Measurements from ENCODE around the gene ACADVL. TPM values are rescaled to one million over a fixed set of nuclear protein-coding genes. Genes with fewer than 3 reads are reported as not detected.

The ACADVL gene
- total and polyA plus RNA-seq, 2 donors, result 221 to 990 TPM

DNA sequence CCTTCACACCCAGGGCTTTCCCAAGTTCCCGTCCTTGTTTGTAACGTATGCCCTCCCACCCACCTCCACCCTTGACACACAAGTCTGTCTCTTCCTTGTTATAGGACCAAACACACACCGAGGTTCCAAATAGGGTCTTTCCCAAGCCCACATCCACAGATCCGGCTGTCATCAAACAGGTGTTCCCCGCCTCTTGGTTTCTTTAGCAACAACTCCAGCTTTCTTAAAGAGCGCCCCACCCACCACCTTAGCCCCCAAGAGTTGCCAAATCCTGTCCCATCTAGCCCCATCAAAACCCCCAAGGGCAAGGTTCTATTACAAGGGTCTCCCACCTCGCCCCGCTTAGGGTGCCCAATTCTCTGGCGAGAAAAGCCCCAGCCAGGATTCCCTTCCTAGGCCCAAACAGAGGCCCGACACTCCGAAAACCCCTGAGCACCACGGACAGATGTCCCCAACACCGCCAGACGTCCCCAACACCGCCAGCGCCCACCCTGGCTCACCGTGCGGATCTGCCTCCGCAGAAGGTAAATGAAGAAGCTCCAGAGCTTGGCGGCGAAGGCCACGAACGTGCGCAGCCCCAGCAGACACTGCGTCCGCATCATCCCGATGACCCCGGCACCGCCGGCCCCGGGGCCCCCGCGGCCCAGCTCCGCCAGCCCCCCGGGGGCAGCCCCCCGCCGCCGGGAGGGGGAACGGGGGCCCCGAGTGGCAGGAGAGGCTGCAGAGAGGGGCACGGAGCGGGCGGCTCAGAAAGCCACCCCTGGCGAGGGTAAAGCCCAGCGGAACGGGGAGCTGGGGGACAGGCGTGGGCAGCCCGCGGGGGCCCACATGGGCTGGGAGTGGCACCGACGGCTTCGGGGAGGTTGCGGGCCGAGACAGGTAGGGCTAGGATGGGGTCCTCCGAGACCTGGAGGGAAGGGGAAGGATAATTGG, 31.2 kb downstream of the ACADVL start:
- peak in 1 of 9 donors; percentile 31 for DNase-seq (ENCODE audit: low read depth in 6 of 9, low spot score in 9 of 9)
- peaks cover 19 to 32% of the 10 kb centered on the region in 2 donors for H3K36me3 ChIP-seq (ENCODE audit: control insufficient read depth in 2 of 2, insufficient read depth in 2 of 2, low read length in 1 of 2)
- H3K27ac ChIP-seq (ENCODE audit: low read depth in 1 of 2, low read length in 1 of 2), result peak overlapping the region; percentile 82 to 99
- peak overlapping the region; percentile 85 to 88 for H3K4me3 ChIP-seq (ENCODE audit: low read length in 2 of 2)
- no peaks in the 10 kb centered on the region for H3K27me3 ChIP-seq (ENCODE audit: control insufficient read depth in 2 of 2, insufficient read depth in 1 of 2, low read length in 1 of 2)
- H3K9me3 ChIP-seq (ENCODE audit: control insufficient read depth in 2 of 2, insufficient read depth in 1 of 2, low read length in 1 of 2), result no peaks in the 10 kb centered on the region
- under 1% methylated on average over 55 of the region's 55 CpGs for WGBS
- peaks cover 12 to 27% of the 10 kb centered on the region in 2 donors for H3K4me1 ChIP-seq (ENCODE audit: control insufficient read depth in 2 of 2, insufficient read depth in 2 of 2, low read length in 2 of 2)

DNA sequence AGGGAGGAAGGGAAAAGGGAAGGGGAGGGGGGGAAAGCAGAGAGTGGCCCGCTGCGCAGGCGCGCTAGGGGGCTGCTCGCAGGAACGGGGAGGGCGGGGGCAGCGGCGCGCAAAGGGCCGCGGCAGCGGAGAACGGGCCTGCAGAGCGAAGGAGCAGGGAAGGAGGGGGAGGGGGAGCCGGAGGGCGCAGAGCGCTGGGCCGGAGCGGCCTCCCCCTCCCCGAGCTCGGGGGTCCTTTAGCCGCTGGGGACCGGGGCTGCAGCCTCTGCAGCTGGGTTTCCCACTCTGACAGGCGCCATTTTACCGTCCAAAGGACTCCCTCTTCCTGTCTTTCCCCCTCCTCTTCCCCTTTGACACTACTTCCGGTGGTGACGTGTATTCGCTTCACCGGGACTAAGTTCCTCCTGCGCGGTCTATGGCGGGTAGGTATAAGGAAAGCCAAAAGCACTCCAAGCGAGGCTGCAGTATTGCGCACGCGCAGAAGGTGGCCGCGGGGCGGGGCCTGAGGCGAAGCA, 32.0 kb downstream of the ACADVL start, which contains the start of gene CTDNEP1:
CTDNEP1 (minus strand) TSS at position 74 of the 515 bp plus-strand sequence. CDS start 438 bp downstream, outside the sequence.
- Histone ChIP-seq H3K36me3 (ENCODE audit: control insufficient read depth in 2 of 2, insufficient read depth in 2 of 2, low read length in 1 of 2) (peaks cover 20 to 32% of the 10 kb centered on the region in 2 donors), H3K4me1 (ENCODE audit: control insufficient read depth in 2 of 2, insufficient read depth in 2 of 2, low read length in 2 of 2) (peaks cover 12 to 27% of the 10 kb centered on the region in 2 donors), H3K9me3 (ENCODE audit: control insufficient read depth in 2 of 2, insufficient read depth in 1 of 2, low read length in 1 of 2) (peaks cover 0 to under 1% of the 10 kb centered on the region in 2 donors), H3K4me3 (ENCODE audit: low read length in 2 of 2) (peak within 1 kb of the TSS; percentile 85 to 88), H3K27me3 (ENCODE audit: control insufficient read depth in 2 of 2, insufficient read depth in 1 of 2, low read length in 1 of 2) (no peaks in the 10 kb centered on the region), H3K27ac (ENCODE audit: low read depth in 1 of 2, low read length in 1 of 2) (peak within 1 kb of the TSS; percentile 97 to 99)
- under 1% methylated on average over 41 of the region's 41 CpGs for WGBS
- peak; percentile 98 to 100 (median 99) for DNase-seq (ENCODE audit: low read depth in 6 of 9, low spot score in 9 of 9)

DNA sequence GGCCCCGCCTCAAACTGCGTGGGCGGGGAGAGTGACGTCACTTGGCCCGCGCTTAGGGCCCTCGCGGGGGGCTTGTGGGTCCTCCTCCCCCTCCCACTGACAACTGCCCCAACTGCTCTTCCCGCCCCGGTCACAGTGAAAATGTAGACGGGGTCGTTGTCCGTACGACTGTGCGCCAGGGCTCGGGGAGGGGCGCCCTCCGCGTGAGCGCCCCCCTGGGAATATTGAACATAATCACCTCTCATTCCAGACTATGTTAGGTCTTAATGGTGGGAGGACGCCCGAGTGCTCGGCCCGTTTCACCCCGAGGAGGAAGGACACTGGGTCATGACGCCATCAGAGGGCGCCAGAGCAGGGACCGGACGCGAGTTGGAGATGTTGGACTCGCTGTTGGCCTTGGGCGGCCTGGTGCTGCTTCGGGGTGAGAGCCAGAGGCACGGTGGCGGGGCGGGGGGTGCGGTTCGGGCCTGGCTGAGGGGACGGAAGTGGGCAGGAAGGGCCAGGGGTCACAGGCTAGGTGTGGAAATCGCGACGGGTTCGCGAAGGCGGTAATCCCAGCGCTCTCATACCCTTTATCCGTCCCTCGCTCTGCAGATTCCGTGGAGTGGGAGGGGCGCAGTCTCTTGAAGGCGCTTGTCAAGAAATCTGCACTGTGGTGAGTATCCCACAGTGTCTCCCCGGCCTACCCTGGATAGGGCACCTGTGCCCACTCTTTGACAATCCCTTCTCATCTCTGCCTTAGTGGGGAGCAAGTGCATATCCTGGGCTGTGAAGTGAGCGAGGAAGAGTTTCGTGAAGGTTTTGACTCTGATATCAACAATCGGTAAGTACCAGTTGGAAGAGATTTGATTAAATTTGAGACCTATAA, 32.7 kb downstream of the ACADVL start, which contains the start of gene ELP5:
ELP5 (plus strand) TSS at position 40 of the 868 bp plus-strand sequence; CDS start at position 376, 336 bp downstream.
- WGBS, result 1% methylated on average over 55 of the region's 55 CpGs
- peak within 1 kb of the TSS; percentile 85 to 88 for H3K4me3 ChIP-seq (ENCODE audit: low read length in 2 of 2)

DNA sequence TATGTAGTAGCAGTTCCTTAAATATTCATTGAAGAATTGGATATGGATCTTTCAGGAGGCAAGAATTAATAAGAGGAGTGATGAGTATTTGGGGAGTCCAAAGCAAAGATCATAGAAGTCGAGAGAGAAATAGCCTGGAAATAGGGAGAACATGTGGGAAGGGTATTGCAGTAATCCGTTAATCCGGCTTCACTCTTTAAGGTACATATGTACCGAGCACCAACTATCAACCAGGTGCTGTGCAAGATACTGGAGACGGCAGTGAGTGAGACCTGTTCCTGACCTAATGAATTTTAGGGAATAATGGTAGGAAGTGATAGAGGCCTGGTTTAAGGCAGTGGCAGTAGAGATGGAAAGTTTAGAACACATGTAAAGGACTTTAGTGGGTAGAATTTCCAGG, 33.3 kb downstream of the ACADVL start:
- Histone ChIP-seq H3K36me3 (ENCODE audit: control insufficient read depth in 2 of 2, insufficient read depth in 2 of 2, low read length in 1 of 2) (peaks cover 26 to 36% of the 10 kb centered on the region in 2 donors), H3K27ac (ENCODE audit: low read depth in 1 of 2, low read length in 1 of 2) (peak overlapping the region in 1 of 2 donors; percentile 97), H3K4me1 (ENCODE audit: control insufficient read depth in 2 of 2, insufficient read depth in 2 of 2, low read length in 2 of 2) (peaks cover 12 to 27% of the 10 kb centered on the region in 2 donors), H3K4me3 (ENCODE audit: low read length in 2 of 2) (peak overlapping the region; percentile 85 to 88), H3K27me3 (ENCODE audit: control insufficient read depth in 2 of 2, insufficient read depth in 1 of 2, low read length in 1 of 2) (no peaks in the 10 kb centered on the region), H3K9me3 (ENCODE audit: control insufficient read depth in 2 of 2, insufficient read depth in 1 of 2, low read length in 1 of 2) (peaks cover 0 to 4% of the 10 kb centered on the region in 2 donors)
- 93% methylated on average over 5 of the region's 5 CpGs for WGBS
- no peak for DNase-seq (ENCODE audit: low read depth in 6 of 9, low spot score in 9 of 9)

More for the DNA sequence above, 32.7 kb downstream of the ACADVL start, which contains the start of gene ELP5:
- Histone ChIP-seq H3K27ac (ENCODE audit: low read depth in 1 of 2, low read length in 1 of 2) (peak within 1 kb of the TSS; percentile 97 to 99), H3K36me3 (ENCODE audit: control insufficient read depth in 2 of 2, insufficient read depth in 2 of 2, low read length in 1 of 2) (peaks cover 20 to 33% of the 10 kb centered on the region in 2 donors), H3K9me3 (ENCODE audit: control insufficient read depth in 2 of 2, insufficient read depth in 1 of 2, low read length in 1 of 2) (peaks cover 0 to 4% of the 10 kb centered on the region in 2 donors), H3K27me3 (ENCODE audit: control insufficient read depth in 2 of 2, insufficient read depth in 1 of 2, low read length in 1 of 2) (no peaks in the 10 kb centered on the region), H3K4me1 (ENCODE audit: control insufficient read depth in 2 of 2, insufficient read depth in 2 of 2, low read length in 2 of 2) (peaks cover 12 to 27% of the 10 kb centered on the region in 2 donors)
- DNase-seq (ENCODE audit: low read depth in 6 of 9, low spot score in 9 of 9), result peak in 7 of 9 donors; percentile 65 to 91 (median 74)

DNA sequence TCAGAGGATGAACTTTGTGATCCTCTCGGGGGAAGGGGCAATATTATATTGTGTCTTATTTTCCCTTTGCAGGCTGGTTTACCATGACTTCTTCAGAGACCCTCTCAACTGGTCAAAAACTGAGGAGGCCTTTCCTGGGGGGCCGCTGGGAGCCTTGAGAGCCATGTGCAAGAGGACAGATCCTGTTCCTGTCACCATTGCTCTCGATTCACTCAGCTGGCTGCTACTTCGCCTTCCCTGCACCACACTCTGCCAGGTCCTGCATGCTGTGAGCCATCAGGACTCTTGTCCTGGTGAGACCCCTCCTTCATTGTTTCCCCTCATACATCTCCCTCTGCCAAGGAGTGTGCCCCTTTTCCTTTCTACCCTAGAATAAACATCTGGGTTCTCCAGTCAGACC, 34.8 kb downstream of the ACADVL start:
- WGBS, result 98% methylated on average over 4 of the region's 4 CpGs
- Histone ChIP-seq H3K36me3 (ENCODE audit: control insufficient read depth in 2 of 2, insufficient read depth in 2 of 2, low read length in 1 of 2) (peaks cover 40 to 43% of the 10 kb centered on the region in 2 donors), H3K4me3 (ENCODE audit: low read length in 2 of 2) (no peak overlapping the region), H3K27ac (ENCODE audit: low read depth in 1 of 2, low read length in 1 of 2) (no peak overlapping the region), H3K27me3 (ENCODE audit: control insufficient read depth in 2 of 2, insufficient read depth in 1 of 2, low read length in 1 of 2) (no peaks in the 10 kb centered on the region), H3K9me3 (ENCODE audit: control insufficient read depth in 2 of 2, insufficient read depth in 1 of 2, low read length in 1 of 2) (peaks cover 0 to 4% of the 10 kb centered on the region in 2 donors), H3K4me1 (ENCODE audit: control insufficient read depth in 2 of 2, insufficient read depth in 2 of 2, low read length in 2 of 2) (peaks cover 12 to 18% of the 10 kb centered on the region in 2 donors)
- no peak for DNase-seq (ENCODE audit: low read depth in 6 of 9, low spot score in 9 of 9)

DNA sequence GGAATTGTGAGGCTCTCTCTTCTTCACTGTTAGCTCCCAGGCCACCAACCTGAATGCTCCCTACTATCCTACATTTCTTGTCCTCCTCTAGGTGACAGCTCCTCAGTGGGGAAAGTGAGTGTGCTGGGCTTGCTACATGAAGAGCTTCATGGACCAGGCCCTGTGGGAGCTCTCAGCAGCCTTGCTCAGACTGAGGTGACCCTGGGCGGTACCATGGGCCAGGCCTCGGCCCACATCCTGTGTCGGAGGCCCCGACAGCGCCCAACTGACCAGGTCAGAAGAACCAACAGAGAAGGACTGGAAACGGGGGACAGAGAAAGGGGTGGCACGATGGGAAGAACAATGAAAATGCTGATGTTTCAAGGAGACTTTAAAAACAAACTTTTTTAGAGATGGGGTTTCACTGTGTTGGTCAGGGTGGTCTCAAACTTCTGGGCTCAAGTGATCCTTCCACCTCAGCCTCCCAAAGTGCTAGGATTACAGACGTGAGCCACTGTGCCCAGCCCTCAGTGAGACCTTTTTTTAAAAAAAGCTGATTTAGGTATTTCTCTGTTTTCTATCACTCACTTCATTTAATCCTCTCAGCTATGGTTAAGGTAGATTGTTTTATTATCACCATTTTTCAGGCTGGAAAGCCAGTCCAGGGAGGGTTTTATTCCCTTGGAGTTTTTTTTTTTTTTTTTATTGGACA, 37.2 kb downstream of the ACADVL start:
- Histone ChIP-seq H3K9me3 (ENCODE audit: control insufficient read depth in 2 of 2, insufficient read depth in 1 of 2, low read length in 1 of 2) (peaks cover 0 to 4% of the 10 kb centered on the region in 2 donors), H3K4me1 (ENCODE audit: control insufficient read depth in 2 of 2, insufficient read depth in 2 of 2, low read length in 2 of 2) (peaks cover 7 to 16% of the 10 kb centered on the region in 2 donors), H3K27me3 (ENCODE audit: control insufficient read depth in 2 of 2, insufficient read depth in 1 of 2, low read length in 1 of 2) (peaks cover 21% of the 10 kb centered on the region in 2 donors), H3K36me3 (ENCODE audit: control insufficient read depth in 2 of 2, insufficient read depth in 2 of 2, low read length in 1 of 2) (peaks cover 45 to 48% of the 10 kb centered on the region in 2 donors), H3K4me3 (ENCODE audit: low read length in 2 of 2) (no peak overlapping the region), H3K27ac (ENCODE audit: low read depth in 1 of 2, low read length in 1 of 2) (no peak overlapping the region)
- WGBS, result 97% methylated on average over 8 of the region's 8 CpGs
- DNase-seq (ENCODE audit: low read depth in 6 of 9, low spot score in 9 of 9), result no peak

DNA sequence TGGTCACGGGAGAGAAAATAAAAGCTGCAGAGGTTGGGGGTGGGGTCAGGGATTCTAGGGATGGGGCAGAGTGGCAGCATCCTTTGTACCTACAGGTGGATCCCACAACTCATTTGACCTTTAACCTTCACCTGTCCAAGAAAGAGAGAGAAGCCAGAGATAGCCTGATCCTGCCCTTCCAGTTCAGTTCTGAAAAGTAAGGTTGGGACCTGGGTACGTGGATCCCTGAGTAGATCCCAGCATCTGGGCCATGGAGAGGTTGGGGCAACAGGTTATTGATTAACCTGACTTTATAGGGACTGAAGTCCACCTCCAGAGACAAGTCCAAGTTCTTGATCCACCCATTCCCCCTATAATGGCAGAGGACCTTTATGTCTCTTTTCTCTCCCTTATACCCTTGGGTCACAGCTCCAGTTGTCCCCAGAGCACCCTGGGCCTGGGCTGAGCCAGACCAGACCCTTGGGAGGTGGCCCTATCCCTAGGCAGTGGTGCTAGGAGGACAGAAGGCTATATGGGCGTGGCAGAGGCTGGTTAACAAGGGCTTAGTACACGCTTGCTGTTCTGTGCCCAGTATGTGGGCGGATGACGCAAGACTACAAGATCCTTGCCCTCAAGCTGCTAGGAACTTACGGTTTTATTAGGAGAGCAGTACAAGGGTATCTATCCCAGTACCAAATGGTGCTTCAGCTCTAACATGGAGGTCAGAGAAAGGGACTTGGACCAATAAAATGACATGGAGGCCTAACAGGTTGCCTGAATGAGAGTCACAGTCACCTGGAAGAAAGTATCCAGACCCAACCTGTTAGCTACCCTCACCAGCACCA, 39.2 kb downstream of the ACADVL start:
- H3K4me1 ChIP-seq (ENCODE audit: control insufficient read depth in 2 of 2, insufficient read depth in 2 of 2, low read length in 2 of 2), result peaks cover 15 to 31% of the 10 kb centered on the region in 2 donors
- no peak for DNase-seq (ENCODE audit: low read depth in 6 of 9, low spot score in 9 of 9)
- peaks cover 0 to 7% of the 10 kb centered on the region in 2 donors for H3K9me3 ChIP-seq (ENCODE audit: control insufficient read depth in 2 of 2, insufficient read depth in 1 of 2, low read length in 1 of 2)
- H3K27me3 ChIP-seq (ENCODE audit: control insufficient read depth in 2 of 2, insufficient read depth in 1 of 2, low read length in 1 of 2), result peaks cover 36 to 42% of the 10 kb centered on the region in 2 donors
- H3K36me3 ChIP-seq (ENCODE audit: control insufficient read depth in 2 of 2, insufficient read depth in 2 of 2, low read length in 1 of 2), result peaks cover 45 to 47% of the 10 kb centered on the region in 2 donors
- WGBS, result 96% methylated on average over 7 of the region's 7 CpGs
- H3K27ac ChIP-seq (ENCODE audit: low read depth in 1 of 2, low read length in 1 of 2), result no peak overlapping the region
- no peak overlapping the region for H3K4me3 ChIP-seq (ENCODE audit: low read length in 2 of 2)
